OCI-LY3 (cell line): ENCODE data around the gene SCN1B.

ENCODE experiments used
- H2AFZ ChIP-seq: fragments of 200-600, 300-600 bp; shearing (Covaris generic); 2 replicates; pipeline ENCODE4 v1.6.0; 2014; ENCODE audit warnings: antibody characterized with exemption, low read depth, low read length
- H3K27ac ChIP-seq: fragments of 200-600, 300-600 bp; sonication (generic); 2 replicates; pipeline ENCODE4 v1.5.1; 2014; ENCODE audit warnings: mild to moderate bottlenecking, low read length, moderate library complexity, mixed read lengths
- H3K27me3 ChIP-seq: fragments of 200-600, 300-600 bp; sonication (generic); 2 replicates; pipeline ENCODE4 v1.6.1; 2014; ENCODE audit warnings: low read depth, low read length, mixed read lengths
- H3K36me3 ChIP-seq: fragments of 200-600, 300-600 bp; sonication (generic); replicated peaks from 2 replicates; pipeline ENCODE3; 2014; ENCODE audit warnings: low read depth, low read length, mixed read lengths
- H3K4me1 ChIP-seq: fragments of 300-600, 200-600 bp; sonication (generic); 2 replicates; pipeline ENCODE4 v1.6.1; 2014; ENCODE audit warnings: low read length, mixed read lengths
- H3K4me2 ChIP-seq: fragments of 200-600, 300-600 bp; sonication (generic); 2 replicates; pipeline ENCODE4 v1.6.1; 2014; ENCODE audit warnings: low read length, mixed read lengths
- H3K4me3 ChIP-seq: fragments of 300-600, 200-600 bp; sonication (generic); 2 replicates; pipeline ENCODE4 v1.5.1; 2014; ENCODE audit warnings: antibody characterized with exemption, mild to moderate bottlenecking, low read length, moderate library complexity
- H3K79me2 ChIP-seq: fragments of 300-600, 200-600 bp; shearing (Covaris generic); 2 replicates; pipeline ENCODE4 v1.6.1; 2014; ENCODE audit warnings: mild to moderate bottlenecking, low read length, mixed read lengths
- H3K9ac ChIP-seq: fragments of 300-600, 200-600 bp; shearing (Covaris generic); 2 replicates; pipeline ENCODE4 v1.6.0; 2014; ENCODE audit warnings: mild to moderate bottlenecking, low read length, moderate library complexity
- H3K9me3 ChIP-seq: fragments of 200-600, 300-600 bp; shearing (Covaris generic); 2 replicates; pipeline ENCODE4 v1.6.1; 2014; ENCODE audit warnings: low read length, mixed read lengths; ENCODE audit not compliant: insufficient read depth
- H4K20me1 ChIP-seq: fragments of 200-600, 300-600 bp; sonication (generic); 2 replicates; pipeline ENCODE4 v1.6.1; 2016; ENCODE audit warnings: low read length, mixed read lengths; ENCODE audit not compliant: insufficient read depth
- CTCF ChIP-seq: fragments of 200-600, 300-600 bp; sonication (generic); IDR thresholded peaks from 2 replicates; pipeline ENCODE4 v1.5.1; 2014; ENCODE audit warnings: antibody characterized with exemption, low read length, low read depth
- EZH2phosphoT487 ChIP-seq: fragments of 200-600 bp; shearing (Covaris generic); IDR thresholded peaks from 2 replicates; pipeline ENCODE4 v1.6.1; 2018; ENCODE audit warnings: antibody characterized with exemption, mixed run types, low read depth

Gene SCN1B

GRCh38 chr19:35066691-35067563, 36.7 kb downstream of the SCN1B start:
- Histone ChIP-seq H4K20me1 (no peaks in the 10 kb centered on the region), H3K9ac (no peak overlapping the region), H3K27me3 (peaks cover 29% of the 10 kb centered on the region), H3K4me2 (peak overlapping the region; percentile 42), H3K36me3 (no peaks in the 10 kb centered on the region), H3K9me3 (no peaks in the 10 kb centered on the region), H2AFZ (no peak overlapping the region), H3K4me3 (peak overlapping the region; percentile 52), H3K27ac (no peak overlapping the region), H3K79me2 (no peaks in the 10 kb centered on the region), H3K4me1 (peaks cover 11% of the 10 kb centered on the region)
- TF ChIP-seq EZH2phosphoT487: no peak
- peak; percentile 98 for TF ChIP-seq CTCF

- TF ChIP-seq EZH2phosphoT487 (no peak), CTCF (no peak)
- Histone ChIP-seq H3K27ac (no peak overlapping the region), H3K27me3 (peaks cover 19% of the 10 kb centered on the region), H2AFZ (no peak overlapping the region), H3K79me2 (no peaks in the 10 kb centered on the region), H3K4me2 (0 out of 2 replicates have a peak overlapping the region, but pooled peaks have one; percentile 10), H3K4me1 (peaks cover 11% of the 10 kb centered on the region), H4K20me1 (no peaks in the 10 kb centered on the region), H3K9ac (no peak overlapping the region), H3K9me3 (no peaks in the 10 kb centered on the region), H3K4me3 (no peak overlapping the region), H3K36me3 (no peaks in the 10 kb centered on the region)
Observed at GRCh38 chr19:35068941-35069634, 38.8 kb downstream of the SCN1B start.

- peaks cover 11% of the 10 kb centered on the region for H3K4me1 ChIP-seq
- no peak for TF ChIP-seq EZH2phosphoT487
- no peak for TF ChIP-seq CTCF
- peak overlapping the region; percentile 10; the same call in 1 of the 2 replicates for H3K4me2 ChIP-seq
- H3K4me3 ChIP-seq: no peak overlapping the region
- no peaks in the 10 kb centered on the region for H3K36me3 ChIP-seq
- H3K9me3 ChIP-seq: no peaks in the 10 kb centered on the region
- H2AFZ ChIP-seq: no peak overlapping the region
- no peaks in the 10 kb centered on the region for H4K20me1 ChIP-seq
- H3K9ac ChIP-seq: no peak overlapping the region
- H3K27me3 ChIP-seq: peaks cover 19% of the 10 kb centered on the region
- H3K27ac ChIP-seq: no peak overlapping the region
- H3K79me2 ChIP-seq: no peaks in the 10 kb centered on the region
Observed at GRCh38 chr19:35069696-35070095, 39.4 kb downstream of the SCN1B start.

- Histone ChIP-seq H3K27me3 (peaks cover 19% of the 10 kb centered on the region), H3K9me3 (no peaks in the 10 kb centered on the region), H3K9ac (no peak overlapping the region), H4K20me1 (no peaks in the 10 kb centered on the region), H3K4me2 (no peak overlapping the region), H3K4me3 (no peak overlapping the region), H3K36me3 (no peaks in the 10 kb centered on the region), H2AFZ (no peak overlapping the region), H3K27ac (no peak overlapping the region), H3K79me2 (no peaks in the 10 kb centered on the region), H3K4me1 (peaks cover 11% of the 10 kb centered on the region)
- TF ChIP-seq EZH2phosphoT487 (no peak), CTCF (no peak)
Observed at GRCh38 chr19:35070471-35070870, 40.2 kb downstream of the SCN1B start.
